Measurements from ENCODE around the gene PDCD2L. TPM values are rescaled to one million over a fixed set of nuclear protein-coding genes. Genes with fewer than 3 reads are reported as not detected.

Gene PDCD2L
- 10 to 100 TPM in 1 of 4 donors, 1 to 10 TPM in 3; 7.9 to 15.1 (median 9.1) TPM for total RNA-seq

GRCh38 chr19:34404109-34404909, at the start of gene PDCD2L:
Gene PDCD2L (plus strand): TSS chr19:34404399. CDS start chr19:34404431, 32 bp downstream.
- DNase-seq, result peak; percentile 34
- Histone ChIP-seq H3K4me3 (peak within 1 kb of the TSS; percentile 90 to 98 (median 94)), H3K9me3 (no peaks in the 10 kb centered on the region), H3K4me1 (peaks cover 0 to 33% (median 6%) of the 10 kb centered on the region in 3 donors), H3K27ac (peak within 1 kb of the TSS; percentile 63 to 83 (median 73)), H3K27me3 (no peaks in the 10 kb centered on the region), H3K36me3 (peaks cover 12 to 30% (median 15%) of the 10 kb centered on the region in 3 donors)
- peak in 1 of 6 experiments; percentile 33 for TF ChIP-seq CTCF (IDR thresholded peaks at IDR 0.05)
- peak in 2 of 4 donors; percentile 54 to 61 for TF ChIP-seq POLR2A (IDR thresholded peaks at IDR 0.05)
- intact Hi-C loops (cut with DNase I), result no loop called here
- 0 to 1% methylated on average over 18 to 32 of the region's 69 CpGs for WGBS, 2 donors

- H3K9me3 ChIP-seq, result no peaks in the 10 kb centered on the region
- no peaks in the 10 kb centered on the region for H3K27me3 ChIP-seq
- peaks cover 3 to 24% (median 11%) of the 10 kb centered on the region in 3 donors for H3K4me1 ChIP-seq
- H3K36me3 ChIP-seq, result peaks cover 4 to 56% (median 19%) of the 10 kb centered on the region in 3 donors
- intact Hi-C loops (cut with DNase I), result no loop called here
- no peak overlapping the region for H3K27ac ChIP-seq
- no peak overlapping the region for H3K4me3 ChIP-seq
- DNase-seq, result no peak
- TF ChIP-seq POLR2A (IDR thresholded peaks at IDR 0.05) (no peak), CTCF (IDR thresholded peaks at IDR 0.05) (no peak)
- WGBS, 2 donors, result 41 to 65% methylated on average over 8 of the region's 8 CpGs
Observed at GRCh38 chr19:34355201-34355600, 49.0 kb upstream of the PDCD2L start.

GRCh38 chr19:34356875-34357274, 47.3 kb upstream of the PDCD2L start:
- no peaks in the 10 kb centered on the region for H3K9me3 ChIP-seq
- H3K27me3 ChIP-seq, result no peaks in the 10 kb centered on the region
- intact Hi-C loops (cut with DNase I), result no loop called here
- H3K27ac ChIP-seq, result no peak overlapping the region
- H3K4me3 ChIP-seq, result no peak overlapping the region
- 77 to 94% methylated on average over 3 to 4 of the region's 4 CpGs for WGBS, 2 donors
- H3K36me3 ChIP-seq, result peaks cover 4 to 40% (median 14%) of the 10 kb centered on the region in 3 donors
- TF ChIP-seq POLR2A (IDR thresholded peaks at IDR 0.05) (no peak), CTCF (IDR thresholded peaks at IDR 0.05) (no peak)
- peaks cover 3 to 30% (median 11%) of the 10 kb centered on the region in 3 donors for H3K4me1 ChIP-seq
- no peak for DNase-seq

- Histone ChIP-seq H3K36me3 (peaks cover 2 to 34% (median 13%) of the 10 kb centered on the region in 3 donors), H3K27ac (no peak overlapping the region), H3K4me3 (no peak overlapping the region), H3K9me3 (no peaks in the 10 kb centered on the region), H3K4me1 (peaks cover 3 to 30% (median 11%) of the 10 kb centered on the region in 3 donors), H3K27me3 (no peaks in the 10 kb centered on the region)
- 91 to 100% methylated on average over 1 to 2 of the region's 4 CpGs for WGBS, 2 donors
- no peak for TF ChIP-seq CTCF (IDR thresholded peaks at IDR 0.05)
- TF ChIP-seq POLR2A (IDR thresholded peaks at IDR 0.05), result no peak
- DNase-seq, result no peak
- intact Hi-C loops (cut with DNase I), result no loop called here
Observed at GRCh38 chr19:34357431-34357830, 46.8 kb upstream of the PDCD2L start.
